CD14-positive monocyte (primary cell): ENCODE measurements around the gene SLC25A52. TPM values are rescaled to one million over a fixed set of nuclear protein-coding genes. Genes with fewer than 3 reads are reported as not detected.

Experiments used
- DNase-seq, 3 donors: peaks; one replicate each; pipeline ENCODE4 v3.0.0-alpha.2; 2011 to 2022
- H2AFZ ChIP-seq: 2 replicates; pipeline ENCODE4 v1.6.0; 2012; ENCODE audit warnings: mild to moderate bottlenecking, low read depth, low read length, inconsistent platforms; ENCODE audit not compliant: insufficient read depth, poor library complexity, severe bottlenecking
- H3K27ac ChIP-seq, 2 donors: 1 replicate in 1 of 2; 2 replicates in 1 of 2; pipeline ENCODE4 v1.5.1; 2012 to 2013; ENCODE audit warnings: low read length in 2 of 2, control low read depth in 1 of 2, inconsistent platforms in 1 of 2, low read depth in 1 of 2, mild to moderate bottlenecking in 1 of 2
- H3K27me3 ChIP-seq, 2 donors: one replicate each; pipeline versions ENCODE4 v1.6.0 to v1.6.1; 2011 to 2013; ENCODE audit warnings: low read length in 2 of 2; ENCODE audit not compliant: control insufficient read depth in 2 of 2, insufficient read depth in 2 of 2
- H3K36me3 ChIP-seq, 2 donors: replicated peaks in 1 of 2; 1 replicate in 1 of 2; 2 replicates in 1 of 2; pipeline versions ENCODE4 v1.5.1 to v1.6.1; 2012 to 2013; ENCODE audit warnings: low read length in 2 of 2, control low read depth in 1 of 2, inconsistent platforms in 1 of 2, mild to moderate bottlenecking in 1 of 2; ENCODE audit not compliant: insufficient read depth in 2 of 2, control insufficient read depth in 1 of 2
- H3K4me1 ChIP-seq, 2 donors: 1 replicate in 1 of 2; 2 replicates in 1 of 2; pipeline versions ENCODE4 v1.5.1 to v1.6.1; 2012 to 2013; ENCODE audit warnings: low read length in 2 of 2, control low read depth in 1 of 2, inconsistent platforms in 1 of 2, mild to moderate bottlenecking in 1 of 2, moderate library complexity in 1 of 2; ENCODE audit not compliant: insufficient read depth in 2 of 2, control insufficient read depth in 1 of 2
- H3K4me2 ChIP-seq: replicated peaks from 2 replicates; pipeline ENCODE3; 2012; ENCODE audit warnings: low read length, moderate library complexity, mild to moderate bottlenecking; ENCODE audit not compliant: poor library complexity, severe bottlenecking; ENCODE audit errors: extremely low read depth
- H3K4me3 ChIP-seq, 3 experiments: fragments of 200-600 bp in 1 of 3; sonication (generic) in 1 of 3; replicated peaks in 1 of 3; 1 replicate in 2 of 3; 2 replicates in 1 of 3; pipeline ENCODE4 v1.5.1; 2011 to 2013; ENCODE audit warnings: low read length in 3 of 3, mild to moderate bottlenecking in 3 of 3, control low read depth in 2 of 3, low read depth in 2 of 3, inconsistent platforms in 1 of 3, moderate library complexity in 1 of 3
- H3K79me2 ChIP-seq: 2 replicates; pipeline ENCODE4 v1.6.0; 2012; ENCODE audit warnings: mild to moderate bottlenecking, control low read depth, inconsistent platforms, low read length, moderate library complexity; ENCODE audit not compliant: insufficient read depth
- H3K9ac ChIP-seq: 2 replicates; pipeline ENCODE4 v1.6.0; 2017; ENCODE audit warnings: low read length, mild to moderate bottlenecking; ENCODE audit not compliant: insufficient read depth, poor library complexity, severe bottlenecking
- H3K9me3 ChIP-seq, 2 donors: replicated peaks in 1 of 2; 1 replicate in 1 of 2; 2 replicates in 1 of 2; pipeline versions ENCODE4 v1.5.1 to v1.6.1; 2012 to 2013; ENCODE audit warnings: low read length in 2 of 2, control low read depth in 1 of 2; ENCODE audit not compliant: control insufficient read depth in 1 of 2, insufficient read depth in 1 of 2
- H4K20me1 ChIP-seq: 2 replicates; pipeline ENCODE4 v1.6.0; 2012; ENCODE audit warnings: mild to moderate bottlenecking, low read length, control low read depth, moderate library complexity; ENCODE audit not compliant: insufficient read depth
- H3K27ac Mint-ChIP-seq, 7 donors: one replicate each; pipeline ENCODE4 v1.8.0; 2020; ENCODE audit warnings: mild to moderate bottlenecking in 7 of 7, mixed read lengths in 7 of 7, moderate library complexity in 6 of 7, inconsistent platforms in 2 of 7
- H3K27me3 Mint-ChIP-seq, 3 donors: one replicate each; pipeline ENCODE4 v1.8.0; 2021 to 2022; ENCODE audit warnings: low read depth in 3 of 3, mild to moderate bottlenecking in 3 of 3, mixed read lengths in 3 of 3, moderate library complexity in 3 of 3, inconsistent platforms in 1 of 3
- H3K36me3 Mint-ChIP-seq, 2 donors: one replicate each; pipeline ENCODE4 v1.8.0; 2020; ENCODE audit warnings: mixed read lengths in 2 of 2, inconsistent platforms in 1 of 2, mild to moderate bottlenecking in 1 of 2
- H3K4me1 Mint-ChIP-seq: one replicate; pipeline ENCODE4 v1.8.0; 2020; ENCODE audit warnings: mild to moderate bottlenecking, mixed read lengths
- H3K4me3 Mint-ChIP-seq, 2 donors: one replicate each; pipeline ENCODE4 v1.8.0; 2020; ENCODE audit warnings: mild to moderate bottlenecking in 2 of 2, mixed read lengths in 2 of 2, moderate library complexity in 1 of 2
- H3K9me3 Mint-ChIP-seq, 7 donors: one replicate each; pipeline ENCODE4 v1.8.0; 2020 to 2022; ENCODE audit warnings: mixed read lengths in 7 of 7, mild to moderate bottlenecking in 6 of 7, moderate library complexity in 6 of 7, inconsistent platforms in 2 of 7
- CTCF ChIP-seq: fragments of 200-600 bp; IDR thresholded peaks from one replicate; pipeline ENCODE4 v1.8.0; 2022; ENCODE audit warnings: antibody characterized with exemption, mild to moderate bottlenecking
- WGBS: methylation state at CpG from one replicate; pipeline ENCODE4 v1.1.5; 2013; ENCODE audit warnings: missing lambda C conversion rate; ENCODE audit not compliant: insufficient coverage; 5-methylcytosine and 5-hydroxymethylcytosine counted together
- intact Hi-C, 2 donors: fragments of 100-400 bp; cut with micrococcal nuclease; formaldehyde crosslinking; loops; one replicate each; pipeline versions ENCODE4 v1.15.0 to v1.15.1; 2023
- polyA plus RNA-seq, 3 donors: library from polyadenylated mRNA; depleted of rRNA in 1 of 3; unstranded in 2 of 3; stranded (reverse) in 1 of 3; fragments of 300-500 nt in 2 of 3; fragments of >200 nt in 1 of 3; fragmentation: Illumina TruSeq in 2 of 3; gene quantifications; 1 replicate in 2 of 3; 2 replicates in 1 of 3; pipeline ENCODE4 v1.2.3, GENCODE V29; 2012 to 2021

SLC25A52 gene
- polyA plus RNA-seq, 3 donors = not detected

- Histone ChIP-seq H3K27ac (no peak overlapping the region), H3K4me2 (no peak overlapping the region), H4K20me1 (no peaks in the 10 kb centered on the region), H3K79me2 (no peaks in the 10 kb centered on the region), H3K4me3 (no peak overlapping the region), H3K9ac (no peak overlapping the region), H2AFZ (no peak overlapping the region), H3K9me3 (peaks cover 11 to 20% of the 10 kb centered on the region in 2 donors), H3K4me1 (no peaks in the 10 kb centered on the region), H3K27me3 (no peaks in the 10 kb centered on the region), H3K36me3 (no peaks in the 10 kb centered on the region)
- Mint-ChIP-seq H3K27ac (no peak overlapping the region), H3K9me3 (peaks cover 5 to 20% (median 14%) of the 10 kb centered on the region in 7 donors), H3K27me3 (peaks cover 0 to 3% (median 2%) of the 10 kb centered on the region in 3 donors), H3K4me3 (no peak overlapping the region), H3K36me3 (no peaks in the 10 kb centered on the region), H3K4me1 (no peaks in the 10 kb centered on the region)
- DNase-seq = no peak
- intact Hi-C loops = no loop called here
- no peak for TF ChIP-seq CTCF
- 0% methylated on average over 1 of the region's 2 CpGs for WGBS
Observed at GRCh38 chr18:31774477-31774785, 13.8 kb upstream of the SLC25A52 start.

GRCh38 chr18:31773774-31774476 lies 13.2 kb upstream of the SLC25A52 start:
- no peak overlapping the region for H3K4me2 ChIP-seq
- WGBS = 100% methylated on average over 1 of the region's 9 CpGs
- no peak overlapping the region for H3K4me3 Mint-ChIP-seq

More at GRCh38 chr18:31773774-31774476, 13.2 kb upstream of the SLC25A52 start:
- H3K36me3 Mint-ChIP-seq = no peaks in the 10 kb centered on the region
- Histone ChIP-seq H3K4me3 (no peak overlapping the region), H3K4me1 (no peaks in the 10 kb centered on the region), H4K20me1 (no peaks in the 10 kb centered on the region), H3K27ac (no peak overlapping the region), H3K9me3 (peaks cover 10 to 15% of the 10 kb centered on the region in 2 donors), H3K9ac (no peak overlapping the region), H3K79me2 (no peaks in the 10 kb centered on the region), H3K27me3 (no peaks in the 10 kb centered on the region), H3K36me3 (no peaks in the 10 kb centered on the region), H2AFZ (no peak overlapping the region)
- H3K4me1 Mint-ChIP-seq = no peaks in the 10 kb centered on the region
- peaks cover 4 to 15% (median 13%) of the 10 kb centered on the region in 7 donors for H3K9me3 Mint-ChIP-seq
- H3K27me3 Mint-ChIP-seq = peaks cover 0 to 3% (median 2%) of the 10 kb centered on the region in 3 donors
- no peak for TF ChIP-seq CTCF
- intact Hi-C loops = no loop called here
- no peak overlapping the region for H3K27ac Mint-ChIP-seq
- DNase-seq = no peak
